ENCODE data around the gene GAB1. TPM values are rescaled to one million over a fixed set of nuclear protein-coding genes. Genes with fewer than 3 reads are reported as not detected.

GAB1 gene
- total RNA-seq, 2 donors from 2014 or later: 48.9 to 81.2 TPM

DNA sequence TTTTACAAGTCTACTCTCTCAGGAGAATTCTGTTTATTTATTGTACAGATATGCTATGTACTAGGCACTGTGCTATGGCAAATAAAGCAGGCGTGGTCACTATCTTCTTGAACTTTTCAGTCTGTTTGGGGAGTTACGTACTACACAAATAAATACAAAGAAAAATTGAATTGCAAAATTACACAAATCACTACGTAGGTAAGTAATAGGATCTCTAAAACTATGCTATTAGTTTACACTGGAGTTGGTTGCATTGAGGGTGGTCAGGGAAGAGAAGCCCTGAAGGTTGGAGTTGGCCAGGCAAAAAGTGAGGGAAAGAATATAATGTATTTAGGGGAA lies 75.7 kb downstream of the GAB1 start:
- H3K36me3 ChIP-seq: no peaks in the 10 kb centered on the region
- DNase-seq: no peak
- no peak overlapping the region for H3K9ac ChIP-seq (ENCODE audit: low read depth in 2 of 2, low read length in 2 of 2)
- intact Hi-C loops (cut with DNase I): no loop called here
- TF ChIP-seq, protein P1, sequence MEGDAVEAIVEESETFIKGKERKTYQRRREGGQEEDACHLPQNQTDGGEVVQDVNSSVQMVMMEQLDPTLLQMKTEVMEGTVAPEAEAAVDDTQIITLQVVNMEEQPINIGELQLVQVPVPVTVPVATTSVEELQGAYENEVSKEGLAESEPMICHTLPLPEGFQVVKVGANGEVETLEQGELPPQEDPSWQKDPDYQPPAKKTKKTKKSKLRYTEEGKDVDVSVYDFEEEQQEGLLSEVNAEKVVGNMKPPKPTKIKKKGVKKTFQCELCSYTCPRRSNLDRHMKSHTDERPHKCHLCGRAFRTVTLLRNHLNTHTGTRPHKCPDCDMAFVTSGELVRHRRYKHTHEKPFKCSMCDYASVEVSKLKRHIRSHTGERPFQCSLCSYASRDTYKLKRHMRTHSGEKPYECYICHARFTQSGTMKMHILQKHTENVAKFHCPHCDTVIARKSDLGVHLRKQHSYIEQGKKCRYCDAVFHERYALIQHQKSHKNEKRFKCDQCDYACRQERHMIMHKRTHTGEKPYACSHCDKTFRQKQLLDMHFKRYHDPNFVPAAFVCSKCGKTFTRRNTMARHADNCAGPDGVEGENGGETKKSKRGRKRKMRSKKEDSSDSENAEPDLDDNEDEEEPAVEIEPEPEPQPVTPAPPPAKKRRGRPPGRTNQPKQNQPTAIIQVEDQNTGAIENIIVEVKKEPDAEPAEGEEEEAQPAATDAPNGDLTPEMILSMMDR (IDR thresholded peaks at IDR 0.05): no peak
- no peak overlapping the region for H3K27ac ChIP-seq
- no peaks in the 10 kb centered on the region for H3K9me3 ChIP-seq
- no peaks in the 10 kb centered on the region for H3K27me3 ChIP-seq
- H3K4me1 ChIP-seq: peaks cover 8% of the 10 kb centered on the region
- H3K4me3 ChIP-seq: no peak overlapping the region

DNA sequence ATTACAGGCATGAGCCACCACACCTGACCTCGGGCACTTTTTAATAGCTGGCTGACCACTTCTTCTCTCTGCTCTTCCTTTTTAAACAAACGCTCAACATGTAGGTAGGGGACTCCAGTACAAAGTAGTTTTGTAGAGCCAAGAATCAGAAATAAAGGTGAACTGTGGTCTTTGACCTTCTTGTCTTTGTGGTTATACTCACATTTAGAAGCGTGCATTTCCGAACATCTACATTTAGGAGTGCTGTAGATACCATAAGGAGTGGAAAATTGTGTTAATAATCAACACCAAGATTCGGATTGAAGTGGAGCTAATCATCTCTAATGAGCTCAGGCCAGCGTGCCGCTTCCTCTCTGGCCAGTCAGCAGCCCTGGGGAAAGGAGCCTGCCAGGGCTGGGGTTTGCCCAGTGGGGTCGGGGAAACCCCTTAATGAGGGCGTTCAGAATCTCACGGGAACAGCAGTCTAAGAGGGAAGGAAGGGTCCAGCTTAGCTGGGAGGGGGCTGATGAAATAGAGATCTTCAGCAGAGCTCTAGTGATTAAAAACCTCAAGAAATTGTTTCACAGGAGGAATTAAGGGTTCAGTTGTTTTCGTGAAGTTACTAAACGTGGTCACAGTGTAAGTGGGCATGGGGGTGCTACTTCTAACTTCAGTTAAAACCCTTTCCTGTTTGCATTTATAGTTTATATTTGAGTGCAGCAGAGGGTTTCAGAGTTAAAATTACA lies 81.2 kb downstream of the GAB1 start:
- Histone ChIP-seq H3K9ac (ENCODE audit: low read depth in 2 of 2, low read length in 2 of 2) (no peak overlapping the region), H3K9me3 (no peaks in the 10 kb centered on the region), H3K27me3 (no peaks in the 10 kb centered on the region), H3K27ac (no peak overlapping the region), H3K4me1 (no peaks in the 10 kb centered on the region), H3K36me3 (no peaks in the 10 kb centered on the region), H3K4me3 (no peak overlapping the region)
- DNase-seq: no peak
- intact Hi-C loops (cut with DNase I): no loop called here
- TF ChIP-seq, protein P1 (IDR thresholded peaks at IDR 0.05): no peak

GRCh38 chr4:143420227-143420626 lies 83.6 kb downstream of the GAB1 start:
- no peak overlapping the region for H3K27ac ChIP-seq
- H3K4me3 ChIP-seq: no peak overlapping the region
- TF ChIP-seq, protein P1 (IDR thresholded peaks at IDR 0.05): no peak
- H3K9ac ChIP-seq (ENCODE audit: low read depth in 2 of 2, low read length in 2 of 2): no peak overlapping the region
- intact Hi-C loops (cut with DNase I): no loop called here
- no peaks in the 10 kb centered on the region for H3K9me3 ChIP-seq
- no peaks in the 10 kb centered on the region for H3K27me3 ChIP-seq
- H3K4me1 ChIP-seq: no peaks in the 10 kb centered on the region
- DNase-seq: no peak
- H3K36me3 ChIP-seq: no peaks in the 10 kb centered on the region

DNA sequence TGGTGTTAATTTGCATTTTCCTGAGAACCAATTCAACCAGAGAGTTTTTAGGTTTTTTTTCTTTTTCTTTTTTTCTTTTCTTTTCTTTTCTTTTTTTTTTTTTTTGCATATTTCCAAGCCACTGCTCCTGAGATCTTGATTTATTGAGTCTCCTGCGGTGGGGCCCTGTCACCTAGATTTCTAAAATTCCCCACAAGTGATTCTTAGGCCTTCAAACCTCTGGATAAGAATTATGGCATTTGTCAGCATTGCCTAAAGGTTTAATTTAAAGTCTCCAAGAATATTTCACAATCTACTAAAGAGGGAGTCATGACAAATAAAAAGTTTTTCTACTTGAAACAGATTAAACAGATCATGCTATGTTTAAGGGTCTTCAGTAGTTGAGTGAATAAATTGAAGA lies 84.9 kb downstream of the GAB1 start:
- H3K4me1 ChIP-seq: no peaks in the 10 kb centered on the region
- DNase-seq: no peak
- H3K36me3 ChIP-seq: no peaks in the 10 kb centered on the region
- H3K4me3 ChIP-seq: no peak overlapping the region
- no peak overlapping the region for H3K9ac ChIP-seq (ENCODE audit: low read depth in 2 of 2, low read length in 2 of 2)
- intact Hi-C loops (cut with DNase I): no loop called here
- H3K27me3 ChIP-seq: no peaks in the 10 kb centered on the region
- H3K27ac ChIP-seq: no peak overlapping the region
- H3K9me3 ChIP-seq: no peaks in the 10 kb centered on the region
- TF ChIP-seq, protein P1 (IDR thresholded peaks at IDR 0.05): no peak

DNA sequence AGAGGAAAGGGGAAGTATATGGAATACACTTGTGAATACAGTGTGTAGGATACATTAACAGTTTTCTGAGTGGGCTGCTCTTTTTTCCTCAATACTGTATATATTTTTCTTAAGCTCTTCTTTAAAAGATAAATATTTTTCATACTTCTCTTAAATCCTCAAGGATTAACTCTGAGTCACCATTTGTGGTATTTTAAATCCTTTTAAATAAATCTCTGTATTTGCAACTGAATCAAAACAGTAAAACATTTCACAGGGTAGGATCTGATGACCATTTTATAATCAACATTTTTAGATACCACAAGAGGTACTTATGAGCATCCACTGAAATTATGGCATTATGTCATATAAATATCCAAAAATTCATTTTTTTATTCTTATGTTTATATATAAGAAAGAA lies 87.6 kb downstream of the GAB1 start:
- H3K4me1 ChIP-seq: no peaks in the 10 kb centered on the region
- H3K27ac ChIP-seq: no peak overlapping the region

More for the DNA sequence above, 87.6 kb downstream of the GAB1 start:
- DNase-seq: no peak
- intact Hi-C loops (cut with DNase I): no loop called here
- no peaks in the 10 kb centered on the region for H3K36me3 ChIP-seq
- no peaks in the 10 kb centered on the region for H3K9me3 ChIP-seq
- H3K4me3 ChIP-seq: no peak overlapping the region
- no peak overlapping the region for H3K9ac ChIP-seq (ENCODE audit: low read depth in 2 of 2, low read length in 2 of 2)
- no peaks in the 10 kb centered on the region for H3K27me3 ChIP-seq
- TF ChIP-seq, protein P1 (IDR thresholded peaks at IDR 0.05): no peak

All from colonic mucosa (tissue), 4 donors.